Spleen (tissue), 11 donors: ENCODE measurements around the gene CLIC6. TPM values are rescaled to one million over a fixed set of nuclear protein-coding genes. Genes with fewer than 3 reads are reported as not detected.

Experiments used
- DNase-seq: peaks from one replicate; pipeline ENCODE4 v3.0.0-alpha.2; 2020
- H3K27ac ChIP-seq, 8 donors: fragments of 200-600 bp; sonication (generic) in 7 of 8; 1 replicate in 4 of 8; 2 replicates in 4 of 8; pipeline versions ENCODE4 v1.5.0 to v1.8.0; 2016 to 2021; ENCODE audit warnings: inconsistent platforms in 4 of 8, mild to moderate bottlenecking in 4 of 8, moderate library complexity in 1 of 8
- H3K27me3 ChIP-seq, 7 donors: fragments of 200-600 bp; sonication (generic) in 6 of 7; replicated peaks in 1 of 7; 1 replicate in 4 of 7; 2 replicates in 3 of 7; pipeline versions ENCODE4 v1.5.0 to v1.8.0; 2016 to 2021; ENCODE audit warnings: inconsistent platforms in 3 of 7, mild to moderate bottlenecking in 1 of 7
- H3K36me3 ChIP-seq, 6 donors: fragments of 200-600 bp; sonication (generic) in 5 of 6; 1 replicate in 4 of 6; 2 replicates in 2 of 6; pipeline versions ENCODE4 v1.5.0 to v1.8.0; 2016 to 2021; ENCODE audit warnings: inconsistent platforms in 2 of 6
- H3K4me1 ChIP-seq, 6 donors: fragments of 200-600 bp; sonication (generic) in 5 of 6; 1 replicate in 3 of 6; 2 replicates in 3 of 6; pipeline versions ENCODE4 v1.5.0 to v1.8.0; 2016 to 2021; ENCODE audit warnings: inconsistent platforms in 3 of 6
- H3K4me3 ChIP-seq, 8 donors: fragments of 200-600 bp; sonication (generic) in 7 of 8; 1 replicate in 4 of 8; 2 replicates in 4 of 8; pipeline versions ENCODE4 v1.5.0 to v1.8.0; 2016 to 2021; ENCODE audit warnings: inconsistent platforms in 4 of 8, mild to moderate bottlenecking in 4 of 8, moderate library complexity in 2 of 8
- H3K9me3 ChIP-seq, 8 donors: fragments of 200-600 bp; sonication (generic) in 7 of 8; 1 replicate in 4 of 8; 2 replicates in 4 of 8; pipeline versions ENCODE4 v1.5.0 to v1.8.0; 2016 to 2021; ENCODE audit warnings: inconsistent platforms in 4 of 8
- POLR2A ChIP-seq, 3 donors: fragments of 450-650 bp; IDR thresholded peaks; one replicate each; pipeline ENCODE4 v1.5.1; 2017; ENCODE audit warnings: antibody characterized with exemption in 3 of 3, mild to moderate bottlenecking in 1 of 3
- WGBS, 5 donors: extraction: QIAGEN DNeasy Blood & Tissue Kit in 3 of 5; methylation state at CpG; one replicate each; pipeline versions ENCODE4 v1.1.5 to v1.1.7; 2013 to 2018; 5-methylcytosine and 5-hydroxymethylcytosine counted together
- intact Hi-C: fragments of 100-400 bp; cut with DNase I; formaldehyde crosslinking; loops from one replicate; pipeline ENCODE4 v1.15.0; 2023; ENCODE audit warnings: low total_unique reads
- polyA plus RNA-seq, 3 donors: library from polyadenylated mRNA; stranded (reverse); fragments of 200-250 nt; gene quantifications; one replicate each; pipeline ENCODE4 v1.2.1, GENCODE V29; 2013
- total RNA-seq, 7 donors: library from RNA; depleted of rRNA in 3 of 7; stranded (reverse); fragments of >200 nt in 3 of 7; fragmentation: NEBNext Ultra II Directional in 4 of 7; extraction: Animal tissue kit (Norgen Biotek cat#: 25700) in 4 of 7; gene quantifications; one replicate each; pipeline versions ENCODE4 v1.1.0 to v1.2.1, GENCODE V29; 2016 to 2021
- TF ChIP-seq, protein P1 (sequence below), 11 experiments: fragments of 200-600 bp in 7 of 11; fragments of 450-650 bp in 4 of 11; sonication (generic) in 4 of 11; IDR thresholded peaks in 8 of 11; conservative IDR thresholded peaks in 3 of 11; 1 replicate in 7 of 11; 2 replicates in 4 of 11; pipeline versions ENCODE4 v1.4.0 to v1.8.0; 2016 to 2021; ENCODE audit warnings: antibody characterized with exemption in 11 of 11, inconsistent platforms in 4 of 11, mild to moderate bottlenecking in 1 of 11
- donor health status: healthy with polysubstance abuse.
- donor health status: DM: no; HTN: no; CAD: no; lungs with moderate emphysema.
- donor health status: DM: no; HTN: no; CAD: no.
- donor health status: Bipolar disorder and iron deficiency.
- donor health status: healthy.
- donor health status: DM: no; HTN: no; CAD: no.
- donor health status: DM: yes; HTN: yes; CAD: no.

Gene CLIC6
- total and polyA plus RNA-seq, 10 donors, result 0.93 to 1.9 (median 1.2) TPM

DNA sequence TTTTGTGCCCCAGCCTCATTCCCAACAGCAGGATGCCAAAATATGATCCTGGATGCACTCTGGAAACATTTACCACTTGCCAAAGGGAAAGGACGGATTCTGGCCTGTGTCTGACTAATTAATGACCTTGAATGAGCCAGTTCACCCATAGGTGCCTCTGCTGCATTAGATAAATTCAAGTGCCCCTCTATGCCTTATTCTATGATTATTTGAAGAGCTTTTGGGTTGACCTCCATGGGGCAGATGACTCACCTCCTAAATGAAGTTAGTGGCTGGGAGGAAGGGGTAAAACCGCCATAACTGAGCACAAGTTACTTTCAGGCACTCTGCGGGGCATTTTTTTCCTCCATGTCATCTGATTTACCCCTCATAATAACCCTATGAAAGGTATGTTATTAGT, 98.1 kb downstream of the CLIC6 start:
- intact Hi-C loops, result no loop called here
- DNase-seq, result no peak
- H3K9me3 ChIP-seq, result peaks cover 0 to 14% (median 7%) of the 10 kb centered on the region in 8 donors
- no peaks in the 10 kb centered on the region for H3K36me3 ChIP-seq
- no peak for TF ChIP-seq POLR2A (IDR thresholded peaks at IDR 0.05)
- TF ChIP-seq, protein P1, sequence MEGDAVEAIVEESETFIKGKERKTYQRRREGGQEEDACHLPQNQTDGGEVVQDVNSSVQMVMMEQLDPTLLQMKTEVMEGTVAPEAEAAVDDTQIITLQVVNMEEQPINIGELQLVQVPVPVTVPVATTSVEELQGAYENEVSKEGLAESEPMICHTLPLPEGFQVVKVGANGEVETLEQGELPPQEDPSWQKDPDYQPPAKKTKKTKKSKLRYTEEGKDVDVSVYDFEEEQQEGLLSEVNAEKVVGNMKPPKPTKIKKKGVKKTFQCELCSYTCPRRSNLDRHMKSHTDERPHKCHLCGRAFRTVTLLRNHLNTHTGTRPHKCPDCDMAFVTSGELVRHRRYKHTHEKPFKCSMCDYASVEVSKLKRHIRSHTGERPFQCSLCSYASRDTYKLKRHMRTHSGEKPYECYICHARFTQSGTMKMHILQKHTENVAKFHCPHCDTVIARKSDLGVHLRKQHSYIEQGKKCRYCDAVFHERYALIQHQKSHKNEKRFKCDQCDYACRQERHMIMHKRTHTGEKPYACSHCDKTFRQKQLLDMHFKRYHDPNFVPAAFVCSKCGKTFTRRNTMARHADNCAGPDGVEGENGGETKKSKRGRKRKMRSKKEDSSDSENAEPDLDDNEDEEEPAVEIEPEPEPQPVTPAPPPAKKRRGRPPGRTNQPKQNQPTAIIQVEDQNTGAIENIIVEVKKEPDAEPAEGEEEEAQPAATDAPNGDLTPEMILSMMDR (IDR thresholded peaks at IDR 0.05 in 8 of 11, conservative IDR thresholded peaks at IDR 0.05 in 3 of 11), result no peak
- no peaks in the 10 kb centered on the region for H3K27me3 ChIP-seq
- H3K4me3 ChIP-seq, result no peak overlapping the region
- 80 to 93% (median 87%) methylated on average over 3 of the region's 3 CpGs for WGBS, 5 donors
- H3K4me1 ChIP-seq, result no peaks in the 10 kb centered on the region
- no peak overlapping the region for H3K27ac ChIP-seq

Other genes starting within 250 kb of the CLIC6 start
- 1 to 10 TPM in 1 of 7 donors, under 1 TPM in 1, not detected in 5; 0.66 to 1.3 TPM for gene SMIM34, start 245.0 kb upstream of the CLIC6 start, total RNA-seq
- gene SMIM34, start 245.0 kb upstream of the CLIC6 start, polyA plus RNA-seq, result not detected
- 10 to 100 TPM in 5 of 7 donors, 1 to 10 TPM in 2; 4.5 to 50.2 (median 12.1) TPM for gene KCNE1, start 156.8 kb upstream of the CLIC6 start, total RNA-seq
- gene KCNE1, start 156.8 kb upstream of the CLIC6 start, polyA plus RNA-seq, result 1 to 10 TPM in 1 of 3 donors, under 1 TPM in 2; 0.30 to 1.8 (median 0.37) TPM
- 10 to 100 TPM; 14.0 to 28.6 (median 14.8) TPM for gene RCAN1, start 53.9 kb upstream of the CLIC6 start, total RNA-seq
- 10 to 100 TPM in 1 of 3 donors, 1 to 10 TPM in 2; 5.3 to 15.9 (median 8.1) TPM for gene RCAN1, start 53.9 kb upstream of the CLIC6 start, polyA plus RNA-seq